Bronchial epithelial cell (primary cell): ENCODE measurements around the gene EML6. TPM values are rescaled to one million over a fixed set of nuclear protein-coding genes. Genes with fewer than 3 reads are reported as not detected.
A peak's percentile ranks its signal among the peaks of the same experiment; 100 is the strongest.

Experiments
- DNase-seq: peaks from one replicate; pipeline ENCODE4 v3.0.0-alpha.2; 2010; ENCODE audit warnings: low read depth
- FAIRE-seq: peaks from 2 replicates; lab custom pipeline; 2011; peaks lifted over from hg19 to GRCh38; lab: Jason Lieb, UNC
- H3K27me3 ChIP-seq: 2 replicates; pipeline ENCODE4 v1.5.1; 2011; ENCODE audit warnings: low read length; ENCODE audit not compliant: control insufficient read depth, insufficient read depth
- H3K36me3 ChIP-seq: 2 replicates; pipeline ENCODE4 v1.5.1; 2011; ENCODE audit warnings: low read length; ENCODE audit not compliant: control insufficient read depth, insufficient read depth
- H3K4me3 ChIP-seq: 2 replicates; pipeline ENCODE4 v1.5.1; 2011; ENCODE audit warnings: mild to moderate bottlenecking, low read depth, low read length, control low read depth
- total RNA-seq: library from RNA; depleted of rRNA; stranded (reverse); fragments of >200 nt; gene quantifications from 2 replicates; pipeline ENCODE4 v1.2.1, GENCODE V29; 2014
- TF ChIP-seq, protein P1 (sequence below): IDR thresholded peaks from 2 replicates; pipeline ENCODE4 v1.5.1; 2011; ENCODE audit warnings: mild to moderate bottlenecking, moderate library complexity, low read length, control low read depth, inconsistent platforms; ENCODE audit not compliant: insufficient read depth, severe bottlenecking

EML6 gene
- total RNA-seq, 1 donor from 2014 or later: 0.53 TPM

DNA sequence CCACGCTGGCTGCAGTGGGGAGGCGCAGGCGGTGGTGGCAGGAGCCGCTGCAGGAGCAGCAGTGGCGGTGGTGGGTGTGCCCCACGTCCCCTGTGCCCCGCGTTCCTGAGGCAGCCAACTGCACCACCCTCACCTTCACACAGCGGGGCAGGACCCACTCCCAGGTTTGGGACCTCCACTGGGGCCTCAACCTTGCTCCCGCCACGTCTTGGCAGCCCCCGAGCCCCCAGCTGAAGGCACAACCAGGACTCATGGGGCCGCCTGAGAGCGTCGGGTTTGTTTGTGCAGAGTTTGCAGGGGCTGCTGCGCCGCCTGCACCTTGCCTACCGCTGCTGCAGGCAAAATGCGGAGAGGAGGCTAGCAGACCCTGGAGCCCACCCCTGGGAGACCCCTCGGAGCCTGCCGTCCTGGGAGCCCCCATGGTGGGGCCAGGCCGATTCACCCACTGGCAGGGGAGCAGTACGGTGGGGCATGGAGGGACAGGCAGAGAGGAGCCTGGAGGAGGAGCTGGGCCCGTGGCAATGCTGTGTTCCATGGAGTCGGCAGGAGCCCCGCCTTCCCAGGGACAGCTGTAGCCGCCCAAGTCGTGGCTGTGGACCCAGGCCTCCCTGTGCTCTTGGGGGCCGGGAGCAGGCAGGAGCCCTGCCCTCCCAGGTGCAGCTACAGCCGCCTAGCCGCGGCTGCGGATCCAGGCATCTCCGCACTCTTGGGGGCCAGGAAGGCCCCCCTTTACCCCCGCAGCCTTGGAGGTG is 14.7 kb upstream of the EML6 start:
- Histone ChIP-seq H3K4me3 (peak overlapping the region; percentile 42), H3K36me3 (no peaks in the 10 kb centered on the region), H3K27me3 (no peaks in the 10 kb centered on the region)
- DNase-seq (peak; percentile 12), FAIRE-seq (no peak)
- TF ChIP-seq, protein P1, sequence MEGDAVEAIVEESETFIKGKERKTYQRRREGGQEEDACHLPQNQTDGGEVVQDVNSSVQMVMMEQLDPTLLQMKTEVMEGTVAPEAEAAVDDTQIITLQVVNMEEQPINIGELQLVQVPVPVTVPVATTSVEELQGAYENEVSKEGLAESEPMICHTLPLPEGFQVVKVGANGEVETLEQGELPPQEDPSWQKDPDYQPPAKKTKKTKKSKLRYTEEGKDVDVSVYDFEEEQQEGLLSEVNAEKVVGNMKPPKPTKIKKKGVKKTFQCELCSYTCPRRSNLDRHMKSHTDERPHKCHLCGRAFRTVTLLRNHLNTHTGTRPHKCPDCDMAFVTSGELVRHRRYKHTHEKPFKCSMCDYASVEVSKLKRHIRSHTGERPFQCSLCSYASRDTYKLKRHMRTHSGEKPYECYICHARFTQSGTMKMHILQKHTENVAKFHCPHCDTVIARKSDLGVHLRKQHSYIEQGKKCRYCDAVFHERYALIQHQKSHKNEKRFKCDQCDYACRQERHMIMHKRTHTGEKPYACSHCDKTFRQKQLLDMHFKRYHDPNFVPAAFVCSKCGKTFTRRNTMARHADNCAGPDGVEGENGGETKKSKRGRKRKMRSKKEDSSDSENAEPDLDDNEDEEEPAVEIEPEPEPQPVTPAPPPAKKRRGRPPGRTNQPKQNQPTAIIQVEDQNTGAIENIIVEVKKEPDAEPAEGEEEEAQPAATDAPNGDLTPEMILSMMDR: no peak

DNA sequence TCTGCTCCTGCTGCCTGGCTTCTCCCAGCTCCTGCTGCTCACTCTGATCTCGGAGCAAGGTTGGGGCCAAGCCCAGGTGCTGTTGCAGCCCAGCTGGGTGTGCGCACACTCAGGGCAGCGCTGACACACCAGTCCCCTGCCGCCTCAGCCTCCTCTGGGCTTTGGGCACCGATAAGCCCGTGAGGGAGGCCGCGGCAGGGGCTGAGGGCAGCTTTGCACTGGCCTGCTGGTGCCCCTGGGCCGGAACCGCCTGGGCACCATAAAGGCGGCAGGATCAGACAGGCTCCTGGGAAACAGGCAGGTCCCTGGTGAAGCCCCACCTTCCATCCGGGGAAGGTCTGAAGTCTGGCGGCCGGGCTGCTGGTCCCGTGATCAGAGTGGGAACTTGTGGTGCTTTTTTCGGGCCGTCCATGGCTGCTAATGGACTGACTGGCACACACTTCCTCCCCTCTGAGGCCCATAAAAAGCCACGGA is 14.1 kb upstream of the EML6 start:
- Histone ChIP-seq H3K36me3 (no peaks in the 10 kb centered on the region), H3K27me3 (no peaks in the 10 kb centered on the region), H3K4me3 (peak overlapping the region; percentile 42)
- DNase-seq: peak; percentile 35
- TF ChIP-seq, protein P1: no peak
- no peak for FAIRE-seq

DNA sequence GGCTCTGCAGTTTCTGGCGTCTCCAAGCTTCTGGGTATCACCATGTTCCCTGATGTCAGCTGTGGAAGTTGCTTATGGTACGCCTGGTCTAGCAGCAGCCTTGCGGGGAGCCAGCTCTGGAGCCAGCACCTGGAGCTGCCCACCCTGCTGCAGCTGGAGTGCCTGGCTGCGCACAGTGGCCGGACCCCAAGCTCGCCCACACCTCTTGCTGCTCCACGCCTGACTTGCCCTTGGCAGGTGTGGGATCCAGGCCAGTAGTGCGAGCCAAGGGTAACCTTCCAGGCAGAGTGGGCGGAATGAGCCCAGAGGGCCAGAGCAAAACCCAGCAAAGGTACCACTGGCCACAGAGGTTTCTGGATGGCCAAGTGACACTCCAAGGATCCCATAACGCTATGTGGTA is 13.2 kb upstream of the EML6 start:
- H3K27me3 ChIP-seq: no peaks in the 10 kb centered on the region
- H3K4me3 ChIP-seq: no peak overlapping the region
- no peak for DNase-seq
- FAIRE-seq: no peak
- no peaks in the 10 kb centered on the region for H3K36me3 ChIP-seq
- TF ChIP-seq, protein P1: no peak

DNA sequence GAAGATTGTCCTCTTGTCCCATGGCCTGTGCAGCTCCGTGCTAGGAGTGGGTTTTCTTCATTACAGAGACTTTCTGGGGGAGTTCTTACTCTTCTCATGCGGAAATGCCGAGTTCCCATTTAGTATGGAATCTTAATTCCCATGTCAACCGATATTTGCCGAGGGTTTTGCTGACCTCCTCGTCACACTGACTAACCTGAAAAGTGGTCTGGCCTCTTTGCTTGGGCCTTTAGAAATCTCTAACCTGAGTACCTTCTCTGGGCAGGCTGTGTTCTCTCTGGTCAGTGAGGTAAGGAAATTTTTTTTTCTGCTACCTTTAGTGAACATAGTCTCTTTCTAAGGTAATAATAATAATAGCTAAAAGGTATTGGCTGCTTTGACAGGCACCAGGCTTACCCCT is 10.9 kb upstream of the EML6 start:
- DNase-seq (no peak), FAIRE-seq (no peak)
- Histone ChIP-seq H3K36me3 (no peaks in the 10 kb centered on the region), H3K27me3 (no peaks in the 10 kb centered on the region), H3K4me3 (no peak overlapping the region)
- TF ChIP-seq, protein P1: no peak

DNA sequence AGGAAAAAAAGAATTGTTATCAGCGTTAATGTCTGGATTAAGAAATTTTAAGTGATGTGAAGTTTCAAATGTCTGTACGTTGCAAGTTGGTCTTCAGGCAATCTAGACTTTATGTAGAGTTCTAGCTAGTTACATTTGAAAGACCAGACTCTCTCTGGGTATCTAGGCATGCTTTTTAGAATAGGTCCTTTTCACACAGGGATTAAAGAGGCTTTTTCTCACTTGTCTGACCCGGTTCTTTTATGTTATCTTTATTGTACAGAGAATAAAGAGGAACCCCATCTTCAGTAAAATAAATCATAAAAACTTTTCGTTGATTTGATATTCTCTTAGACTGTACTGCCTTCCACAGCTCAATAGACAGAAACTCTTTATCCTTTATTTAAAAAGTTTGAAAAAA is 8.5 kb upstream of the EML6 start:
- DNase-seq: no peak
- Histone ChIP-seq H3K27me3 (no peaks in the 10 kb centered on the region), H3K36me3 (no peaks in the 10 kb centered on the region), H3K4me3 (no peak overlapping the region)
- TF ChIP-seq, protein P1: no peak
- FAIRE-seq: no peak

DNA sequence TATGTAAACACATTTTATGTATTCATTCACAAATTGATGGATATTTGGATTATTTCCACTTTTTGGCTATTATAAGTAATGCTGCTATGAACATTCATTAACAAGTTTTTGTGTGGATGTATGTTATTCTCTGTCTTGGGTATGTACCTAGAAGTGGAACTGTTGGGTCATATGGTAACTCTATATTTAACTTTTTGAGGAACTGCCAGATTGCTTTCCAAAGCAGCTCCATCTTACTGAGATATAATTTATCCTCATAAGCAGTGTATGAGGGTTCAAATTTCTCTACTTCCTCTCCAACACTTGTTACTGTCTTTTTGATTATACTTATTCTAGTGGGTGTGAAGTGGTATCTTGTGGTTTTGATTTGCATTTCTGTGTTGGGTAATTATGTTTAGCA is 7.1 kb upstream of the EML6 start:
- DNase-seq: no peak
- no peaks in the 10 kb centered on the region for H3K36me3 ChIP-seq
- TF ChIP-seq, protein P1: no peak
- FAIRE-seq: no peak
- H3K4me3 ChIP-seq: no peak overlapping the region
- no peaks in the 10 kb centered on the region for H3K27me3 ChIP-seq
